NB4 (cell line): Measurements from ENCODE around the gene NTHL1.

Experiments
- MYC ChIP-seq: IDR thresholded peaks from 2 replicates; pipeline ENCODE4 v1.6.1; 2011; ENCODE audit warnings: low read depth, low read length
- POLR2A ChIP-seq: IDR thresholded peaks from 2 replicates; pipeline ENCODE4 v1.6.1; 2011; ENCODE audit warnings: mild to moderate bottlenecking; ENCODE audit not compliant: insufficient read length; ENCODE audit errors: extremely low read depth
- TF ChIP-seq, protein P1 (sequence below): IDR thresholded peaks from one replicate; pipeline ENCODE4 v1.5.1; 2012; ENCODE audit warnings: low read depth, low read length
- TF ChIP-seq, protein P2 (sequence below): IDR thresholded peaks from 2 replicates; pipeline ENCODE4 v1.6.1; 2011; ENCODE audit warnings: low read depth, low read length

DNA sequence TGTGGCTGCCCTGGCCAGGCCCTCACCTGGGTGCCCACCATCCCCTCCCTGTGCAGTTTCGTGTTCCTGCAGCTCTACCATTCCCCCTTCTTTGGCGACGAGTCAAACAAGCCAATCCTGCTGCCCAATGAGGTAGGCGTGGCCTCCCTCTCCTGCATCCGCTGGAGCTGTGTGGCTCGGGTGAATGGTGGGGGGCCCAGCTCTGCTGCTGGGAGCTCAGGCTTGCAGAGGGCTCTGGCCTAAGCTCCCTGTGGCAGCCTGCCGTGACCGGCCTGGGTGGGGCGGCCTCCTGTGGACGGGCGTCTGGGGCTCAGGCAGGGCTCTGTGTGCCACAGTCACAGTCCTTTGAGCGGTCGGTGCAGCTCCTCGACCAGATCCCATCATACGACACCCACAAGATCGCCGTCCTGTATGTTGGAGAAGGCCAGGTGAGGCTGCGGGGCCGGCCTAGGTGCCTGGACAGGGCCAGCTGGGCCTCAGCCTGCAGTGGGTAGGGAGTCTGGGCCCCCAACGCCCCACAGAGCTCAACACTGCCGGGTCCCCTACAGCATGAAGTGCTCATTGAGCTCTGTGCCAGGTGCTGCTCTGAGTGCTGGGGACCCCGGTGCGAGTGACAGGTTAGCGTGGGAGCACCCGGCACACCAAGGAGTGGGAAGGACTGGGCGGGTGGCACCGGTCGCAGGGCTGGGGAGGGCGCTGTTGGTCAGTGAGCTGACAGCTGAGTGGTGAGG, 37.4 kb upstream of the NTHL1 start:
- no peak for TF ChIP-seq POLR2A
- TF ChIP-seq, protein P1, sequence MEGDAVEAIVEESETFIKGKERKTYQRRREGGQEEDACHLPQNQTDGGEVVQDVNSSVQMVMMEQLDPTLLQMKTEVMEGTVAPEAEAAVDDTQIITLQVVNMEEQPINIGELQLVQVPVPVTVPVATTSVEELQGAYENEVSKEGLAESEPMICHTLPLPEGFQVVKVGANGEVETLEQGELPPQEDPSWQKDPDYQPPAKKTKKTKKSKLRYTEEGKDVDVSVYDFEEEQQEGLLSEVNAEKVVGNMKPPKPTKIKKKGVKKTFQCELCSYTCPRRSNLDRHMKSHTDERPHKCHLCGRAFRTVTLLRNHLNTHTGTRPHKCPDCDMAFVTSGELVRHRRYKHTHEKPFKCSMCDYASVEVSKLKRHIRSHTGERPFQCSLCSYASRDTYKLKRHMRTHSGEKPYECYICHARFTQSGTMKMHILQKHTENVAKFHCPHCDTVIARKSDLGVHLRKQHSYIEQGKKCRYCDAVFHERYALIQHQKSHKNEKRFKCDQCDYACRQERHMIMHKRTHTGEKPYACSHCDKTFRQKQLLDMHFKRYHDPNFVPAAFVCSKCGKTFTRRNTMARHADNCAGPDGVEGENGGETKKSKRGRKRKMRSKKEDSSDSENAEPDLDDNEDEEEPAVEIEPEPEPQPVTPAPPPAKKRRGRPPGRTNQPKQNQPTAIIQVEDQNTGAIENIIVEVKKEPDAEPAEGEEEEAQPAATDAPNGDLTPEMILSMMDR, result no peak
- no peak for TF ChIP-seq MYC
- TF ChIP-seq, protein P2, sequence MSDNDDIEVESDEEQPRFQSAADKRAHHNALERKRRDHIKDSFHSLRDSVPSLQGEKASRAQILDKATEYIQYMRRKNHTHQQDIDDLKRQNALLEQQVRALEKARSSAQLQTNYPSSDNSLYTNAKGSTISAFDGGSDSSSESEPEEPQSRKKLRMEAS, result no peak
